ENCODE data around the gene GATA6. TPM values are rescaled to one million over a fixed set of nuclear protein-coding genes. Genes with fewer than 3 reads are reported as not detected.

Gene GATA6
- total RNA-seq, 1 donor = 16.6 TPM

DNA sequence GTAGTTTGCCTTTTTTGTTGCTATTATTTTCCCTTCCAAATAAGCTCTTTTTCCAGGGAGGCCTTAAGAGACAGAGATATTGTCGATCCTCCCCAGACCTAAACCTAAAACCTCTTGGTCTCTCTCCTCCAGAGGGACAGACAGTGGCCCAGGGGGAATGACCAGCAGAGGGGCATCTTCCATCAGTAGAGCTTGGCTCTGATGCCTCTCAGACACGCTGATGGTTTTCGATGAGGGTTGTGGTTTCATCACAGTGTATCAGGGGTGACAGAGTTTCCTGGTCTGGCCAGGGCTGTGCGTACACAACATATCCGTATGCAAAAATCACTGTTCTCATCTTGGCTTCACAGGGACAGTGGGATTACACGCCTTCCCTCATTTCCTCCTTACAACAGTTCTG lies 68.6 kb downstream of the GATA6 start:
- Histone ChIP-seq H3K79me2 (ENCODE audit: insufficient read depth, low read length) (no peaks in the 10 kb centered on the region), H4K20me1 (ENCODE audit: insufficient read depth, low read length) (no peaks in the 10 kb centered on the region), H3K4me1 (ENCODE audit: insufficient read depth, low read length) (no peaks in the 10 kb centered on the region), H2AFZ (ENCODE audit: low read length) (no peak overlapping the region), H3K9me3 (ENCODE audit: low read depth, low read length) (no peaks in the 10 kb centered on the region), H3K4me3 (ENCODE audit: insufficient read depth, low read length) (no peak overlapping the region), H3K36me3 (ENCODE audit: insufficient read depth, low read length) (no peaks in the 10 kb centered on the region), H3K27me3 (ENCODE audit: insufficient read depth, low read length) (peaks cover 39% of the 10 kb centered on the region), H3K27ac (ENCODE audit: low read depth, low read length) (no peak overlapping the region), H3K4me2 (ENCODE audit: insufficient read depth, low read length) (no peak overlapping the region)
- TF ChIP-seq, protein P1, sequence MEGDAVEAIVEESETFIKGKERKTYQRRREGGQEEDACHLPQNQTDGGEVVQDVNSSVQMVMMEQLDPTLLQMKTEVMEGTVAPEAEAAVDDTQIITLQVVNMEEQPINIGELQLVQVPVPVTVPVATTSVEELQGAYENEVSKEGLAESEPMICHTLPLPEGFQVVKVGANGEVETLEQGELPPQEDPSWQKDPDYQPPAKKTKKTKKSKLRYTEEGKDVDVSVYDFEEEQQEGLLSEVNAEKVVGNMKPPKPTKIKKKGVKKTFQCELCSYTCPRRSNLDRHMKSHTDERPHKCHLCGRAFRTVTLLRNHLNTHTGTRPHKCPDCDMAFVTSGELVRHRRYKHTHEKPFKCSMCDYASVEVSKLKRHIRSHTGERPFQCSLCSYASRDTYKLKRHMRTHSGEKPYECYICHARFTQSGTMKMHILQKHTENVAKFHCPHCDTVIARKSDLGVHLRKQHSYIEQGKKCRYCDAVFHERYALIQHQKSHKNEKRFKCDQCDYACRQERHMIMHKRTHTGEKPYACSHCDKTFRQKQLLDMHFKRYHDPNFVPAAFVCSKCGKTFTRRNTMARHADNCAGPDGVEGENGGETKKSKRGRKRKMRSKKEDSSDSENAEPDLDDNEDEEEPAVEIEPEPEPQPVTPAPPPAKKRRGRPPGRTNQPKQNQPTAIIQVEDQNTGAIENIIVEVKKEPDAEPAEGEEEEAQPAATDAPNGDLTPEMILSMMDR (IDR thresholded peaks at IDR 0.05; ENCODE audit: extremely low read depth, low read depth, low read length) = no peak
- DNase-seq (ENCODE audit: insufficient read length, low spot score, missing footprints) = no peak

DNA sequence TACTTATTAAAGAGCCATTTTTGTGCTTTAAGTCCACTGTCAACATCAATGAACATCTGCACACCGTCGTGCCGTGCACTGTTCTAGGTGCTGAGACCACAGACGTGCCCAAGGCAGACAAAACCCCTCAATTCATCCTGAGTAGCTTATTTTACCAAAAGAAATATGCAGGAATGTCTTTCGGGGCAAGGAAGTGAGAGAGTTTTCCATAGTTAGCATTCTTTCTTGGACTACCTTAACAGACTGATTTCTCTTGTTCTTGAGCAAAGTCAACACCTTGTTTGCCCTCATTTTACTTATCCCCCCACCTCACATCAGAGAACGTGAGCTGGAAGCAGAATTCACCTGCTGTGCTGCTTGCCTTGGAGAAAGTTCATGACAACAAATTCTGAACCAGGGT lies 69.3 kb downstream of the GATA6 start:
- TF ChIP-seq, protein P1 (IDR thresholded peaks at IDR 0.05; ENCODE audit: extremely low read depth, low read depth, low read length) = no peak
- Histone ChIP-seq H3K27me3 (ENCODE audit: insufficient read depth, low read length) (peaks cover 44% of the 10 kb centered on the region), H3K79me2 (ENCODE audit: insufficient read depth, low read length) (no peaks in the 10 kb centered on the region), H3K4me1 (ENCODE audit: insufficient read depth, low read length) (no peaks in the 10 kb centered on the region), H3K27ac (ENCODE audit: low read depth, low read length) (no peak overlapping the region), H3K4me3 (ENCODE audit: insufficient read depth, low read length) (no peak overlapping the region), H3K4me2 (ENCODE audit: insufficient read depth, low read length) (no peak overlapping the region), H3K9me3 (ENCODE audit: low read depth, low read length) (no peaks in the 10 kb centered on the region), H3K36me3 (ENCODE audit: insufficient read depth, low read length) (no peaks in the 10 kb centered on the region), H4K20me1 (ENCODE audit: insufficient read depth, low read length) (no peaks in the 10 kb centered on the region), H2AFZ (ENCODE audit: low read length) (no peak overlapping the region)
- no peak for DNase-seq (ENCODE audit: insufficient read length, low spot score, missing footprints)

DNA sequence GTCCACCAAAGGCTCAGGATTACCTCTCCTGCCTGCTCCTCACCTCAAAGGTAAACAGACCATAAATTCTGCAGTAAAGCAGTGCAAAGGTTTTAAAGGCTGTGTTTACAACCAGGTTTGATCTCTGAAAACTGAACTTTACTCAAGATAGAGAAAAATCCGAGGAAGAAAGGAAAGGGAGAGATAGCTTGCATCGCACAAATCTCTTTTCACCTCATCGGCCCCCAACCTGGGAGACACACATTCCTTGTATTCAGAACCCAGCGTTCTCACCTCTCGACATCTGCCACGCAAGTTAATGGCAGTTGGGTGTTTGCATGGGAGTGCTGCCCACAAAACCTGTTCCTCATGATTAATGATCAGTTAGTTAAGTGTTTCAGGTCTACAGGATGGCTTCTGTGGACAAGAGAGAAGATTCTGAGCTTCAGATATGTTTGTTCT lies 72.6 kb downstream of the GATA6 start:
- no peaks in the 10 kb centered on the region for H3K9me3 ChIP-seq (ENCODE audit: low read depth, low read length)
- H3K36me3 ChIP-seq (ENCODE audit: insufficient read depth, low read length) = no peaks in the 10 kb centered on the region
- TF ChIP-seq, protein P1 (IDR thresholded peaks at IDR 0.05; ENCODE audit: extremely low read depth, low read depth, low read length) = no peak
- no peak overlapping the region for H2AFZ ChIP-seq (ENCODE audit: low read length)
- peaks cover 51% of the 10 kb centered on the region for H3K27me3 ChIP-seq (ENCODE audit: insufficient read depth, low read length)
- H3K27ac ChIP-seq (ENCODE audit: low read depth, low read length) = no peak overlapping the region
- H3K79me2 ChIP-seq (ENCODE audit: insufficient read depth, low read length) = no peaks in the 10 kb centered on the region
- DNase-seq (ENCODE audit: insufficient read length, low spot score, missing footprints) = no peak
- H4K20me1 ChIP-seq (ENCODE audit: insufficient read depth, low read length) = no peaks in the 10 kb centered on the region
- H3K4me3 ChIP-seq (ENCODE audit: insufficient read depth, low read length) = no peak overlapping the region
- H3K4me1 ChIP-seq (ENCODE audit: insufficient read depth, low read length) = no peaks in the 10 kb centered on the region
- no peak overlapping the region for H3K4me2 ChIP-seq (ENCODE audit: insufficient read depth, low read length)

DNA sequence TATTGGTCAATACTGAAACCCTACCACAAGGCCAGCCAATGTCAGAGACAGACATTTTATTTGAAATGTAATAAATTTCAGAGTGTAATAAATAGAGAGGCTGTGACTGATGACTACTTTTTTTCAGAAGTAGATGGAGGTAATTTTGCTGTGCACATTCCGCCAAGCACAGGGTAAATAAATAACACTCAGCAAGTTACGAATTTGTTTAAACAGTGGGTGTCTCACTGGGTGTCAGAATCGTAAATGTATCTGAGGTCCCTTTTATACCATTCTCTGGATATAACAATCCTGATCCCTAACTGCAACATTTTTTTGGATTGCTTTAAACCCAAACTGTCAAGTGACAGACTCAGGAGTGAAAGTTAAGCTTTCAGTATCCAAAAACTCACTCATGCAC lies 74.1 kb downstream of the GATA6 start:
- Histone ChIP-seq H3K4me3 (ENCODE audit: insufficient read depth, low read length) (no peak overlapping the region), H3K4me1 (ENCODE audit: insufficient read depth, low read length) (no peaks in the 10 kb centered on the region)

More for the DNA sequence above, 74.1 kb downstream of the GATA6 start:
- no peak overlapping the region for H3K27ac ChIP-seq (ENCODE audit: low read depth, low read length)
- TF ChIP-seq, protein P1 (IDR thresholded peaks at IDR 0.05; ENCODE audit: extremely low read depth, low read depth, low read length) = no peak
- no peak for DNase-seq (ENCODE audit: insufficient read length, low spot score, missing footprints)
- no peak overlapping the region for H3K4me2 ChIP-seq (ENCODE audit: insufficient read depth, low read length)
- H4K20me1 ChIP-seq (ENCODE audit: insufficient read depth, low read length) = no peaks in the 10 kb centered on the region
- H3K27me3 ChIP-seq (ENCODE audit: insufficient read depth, low read length) = peaks cover 56% of the 10 kb centered on the region
- no peaks in the 10 kb centered on the region for H3K9me3 ChIP-seq (ENCODE audit: low read depth, low read length)
- H3K36me3 ChIP-seq (ENCODE audit: insufficient read depth, low read length) = no peaks in the 10 kb centered on the region
- no peak overlapping the region for H2AFZ ChIP-seq (ENCODE audit: low read length)
- H3K79me2 ChIP-seq (ENCODE audit: insufficient read depth, low read length) = no peaks in the 10 kb centered on the region

Measured in osteoblast (primary cell).